Measurements from ENCODE around the gene NECTIN1.

The NECTIN1 gene

DNA sequence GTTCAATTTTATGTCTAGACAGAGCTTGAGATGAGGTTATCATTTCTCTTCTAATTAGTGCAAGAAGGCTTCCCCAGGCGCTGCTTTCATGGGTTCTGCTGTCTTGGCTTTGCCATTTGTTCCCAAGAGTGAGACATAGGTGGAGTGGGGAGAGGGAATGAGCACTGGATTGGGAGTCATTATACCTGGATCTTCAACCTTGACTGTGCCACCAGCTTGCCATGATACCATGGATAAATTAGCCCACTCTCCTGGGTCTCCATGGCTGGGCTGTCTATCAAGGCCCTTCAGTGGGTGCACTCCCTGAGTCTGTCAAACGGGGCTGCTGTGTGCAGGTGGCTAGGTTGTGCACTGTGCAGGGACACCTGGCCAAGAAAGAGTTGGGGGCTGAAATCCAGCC, 15.6 kb upstream of the NECTIN1 start:
- H3K9me3 ChIP-seq (ENCODE audit: control insufficient read depth in 2 of 2, low read length in 2 of 2), result no peaks in the 10 kb centered on the region
- no peak overlapping the region for H3K9ac ChIP-seq (ENCODE audit: low read depth in 1 of 2, low read length in 2 of 2)
- H3K4me3 ChIP-seq (ENCODE audit: low read length in 2 of 2), result no peak overlapping the region
- no peaks in the 10 kb centered on the region for H3K36me3 ChIP-seq (ENCODE audit: control insufficient read depth in 2 of 2, insufficient read depth in 2 of 2, low read length in 2 of 2)
- H3K27ac ChIP-seq (ENCODE audit: low read depth in 2 of 2, low read length in 2 of 2), result no peak overlapping the region
- H3K4me1 ChIP-seq (ENCODE audit: control insufficient read depth in 2 of 2, insufficient read depth in 2 of 2, low read length in 2 of 2), result peaks cover 25 to 37% of the 10 kb centered on the region in 2 donors
- peaks cover 0 to 8% of the 10 kb centered on the region in 2 donors for H3K27me3 ChIP-seq (ENCODE audit: control insufficient read depth in 2 of 2, insufficient read depth in 2 of 2, low read length in 2 of 2)

DNA sequence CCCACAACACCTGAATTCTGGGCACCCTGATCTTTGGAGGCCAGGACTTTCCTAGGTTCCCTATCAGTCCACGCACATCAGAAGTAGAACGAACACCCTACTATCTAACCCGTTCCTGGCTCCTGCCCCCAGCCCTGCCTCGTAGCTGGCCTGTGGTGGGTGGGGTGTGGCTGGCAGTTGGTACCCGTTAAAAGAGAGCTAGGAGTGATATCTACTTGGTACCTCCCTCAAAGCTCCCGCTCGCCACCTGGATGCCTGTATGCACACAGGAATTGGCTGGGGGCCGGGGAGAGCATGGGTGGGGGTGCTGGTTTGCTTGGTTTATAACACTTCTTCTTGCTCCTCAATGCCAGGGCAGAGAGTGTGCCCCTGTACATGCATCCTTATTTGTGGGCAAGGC, 14.0 kb upstream of the NECTIN1 start:
- peak overlapping the region; percentile 14 to 45 for H3K9ac ChIP-seq (ENCODE audit: low read depth in 1 of 2, low read length in 2 of 2)
- peak overlapping the region; percentile 58 to 61 for H3K27ac ChIP-seq (ENCODE audit: low read depth in 2 of 2, low read length in 2 of 2)
- no peaks in the 10 kb centered on the region for H3K9me3 ChIP-seq (ENCODE audit: control insufficient read depth in 2 of 2, low read length in 2 of 2)
- peaks cover 0 to 8% of the 10 kb centered on the region in 2 donors for H3K27me3 ChIP-seq (ENCODE audit: control insufficient read depth in 2 of 2, insufficient read depth in 2 of 2, low read length in 2 of 2)
- no peaks in the 10 kb centered on the region for H3K36me3 ChIP-seq (ENCODE audit: control insufficient read depth in 2 of 2, insufficient read depth in 2 of 2, low read length in 2 of 2)
- no peak overlapping the region for H3K4me3 ChIP-seq (ENCODE audit: low read length in 2 of 2)
- peaks cover 39 to 51% of the 10 kb centered on the region in 2 donors for H3K4me1 ChIP-seq (ENCODE audit: control insufficient read depth in 2 of 2, insufficient read depth in 2 of 2, low read length in 2 of 2)

DNA sequence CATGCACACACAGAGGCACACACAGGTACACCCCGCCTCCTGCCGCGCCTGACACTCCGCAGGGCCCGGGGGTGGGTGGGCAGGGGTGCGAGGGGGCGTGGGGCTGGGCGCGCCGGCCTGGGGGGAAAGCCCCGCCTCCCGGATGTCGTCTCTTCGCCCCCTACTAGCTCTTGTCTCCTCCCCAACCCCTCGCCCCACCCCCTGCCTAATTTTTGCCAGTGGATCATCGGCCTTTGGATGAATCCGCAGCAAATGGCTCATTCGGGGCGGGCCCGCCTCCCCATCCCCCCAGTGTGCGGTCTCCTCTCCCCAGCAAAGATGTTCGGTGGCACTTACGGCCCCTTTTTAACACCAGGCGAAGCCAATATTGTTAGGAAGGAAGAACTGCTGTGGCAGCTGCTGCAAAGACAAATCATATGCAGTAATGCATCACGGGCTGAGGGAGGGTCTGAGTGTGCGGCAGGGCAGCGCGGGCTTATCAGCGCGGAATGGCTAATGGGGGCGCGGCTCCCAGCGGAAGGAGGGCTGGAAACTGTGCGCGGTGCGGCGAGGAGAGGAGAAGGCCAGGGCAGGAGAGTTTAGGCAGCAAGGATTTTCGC, 13.4 kb upstream of the NECTIN1 start:
- H3K4me1 ChIP-seq (ENCODE audit: control insufficient read depth in 2 of 2, insufficient read depth in 2 of 2, low read length in 2 of 2), result peaks cover 46 to 57% of the 10 kb centered on the region in 2 donors
- peak overlapping the region in 1 of 2 donors; percentile 27 for H3K4me3 ChIP-seq (ENCODE audit: low read length in 2 of 2)
- peak overlapping the region; percentile 58 to 61 for H3K27ac ChIP-seq (ENCODE audit: low read depth in 2 of 2, low read length in 2 of 2)
- H3K27me3 ChIP-seq (ENCODE audit: control insufficient read depth in 2 of 2, insufficient read depth in 2 of 2, low read length in 2 of 2), result peaks cover 0 to 8% of the 10 kb centered on the region in 2 donors
- H3K9ac ChIP-seq (ENCODE audit: low read depth in 1 of 2, low read length in 2 of 2), result peak overlapping the region; percentile 14 to 45
- no peaks in the 10 kb centered on the region for H3K36me3 ChIP-seq (ENCODE audit: control insufficient read depth in 2 of 2, insufficient read depth in 2 of 2, low read length in 2 of 2)
- no peaks in the 10 kb centered on the region for H3K9me3 ChIP-seq (ENCODE audit: control insufficient read depth in 2 of 2, low read length in 2 of 2)

GRCh38 chr11:119741369-119742262, 12.6 kb upstream of the NECTIN1 start:
- Histone ChIP-seq H3K27me3 (ENCODE audit: control insufficient read depth in 2 of 2, insufficient read depth in 2 of 2, low read length in 2 of 2) (peaks cover 0 to 8% of the 10 kb centered on the region in 2 donors), H3K4me3 (ENCODE audit: low read length in 2 of 2) (peak overlapping the region; percentile 1 to 13), H3K36me3 (ENCODE audit: control insufficient read depth in 2 of 2, insufficient read depth in 2 of 2, low read length in 2 of 2) (no peaks in the 10 kb centered on the region), H3K9ac (ENCODE audit: low read depth in 1 of 2, low read length in 2 of 2) (peak overlapping the region in 1 of 2 donors; percentile 42), H3K27ac (ENCODE audit: low read depth in 2 of 2, low read length in 2 of 2) (peak overlapping the region; percentile 38 to 61), H3K9me3 (ENCODE audit: control insufficient read depth in 2 of 2, low read length in 2 of 2) (no peaks in the 10 kb centered on the region), H3K4me1 (ENCODE audit: control insufficient read depth in 2 of 2, insufficient read depth in 2 of 2, low read length in 2 of 2) (peaks cover 50 to 64% of the 10 kb centered on the region in 2 donors)

- peaks cover 0 to 8% of the 10 kb centered on the region in 2 donors for H3K27me3 ChIP-seq (ENCODE audit: control insufficient read depth in 2 of 2, insufficient read depth in 2 of 2, low read length in 2 of 2)
- no peaks in the 10 kb centered on the region for H3K9me3 ChIP-seq (ENCODE audit: control insufficient read depth in 2 of 2, low read length in 2 of 2)
- H3K9ac ChIP-seq (ENCODE audit: low read depth in 1 of 2, low read length in 2 of 2), result peak overlapping the region; percentile 48 to 61
- H3K4me3 ChIP-seq (ENCODE audit: low read length in 2 of 2), result no peak overlapping the region
- H3K27ac ChIP-seq (ENCODE audit: low read depth in 2 of 2, low read length in 2 of 2), result peak overlapping the region; percentile 79 to 89
- peaks cover 50 to 69% of the 10 kb centered on the region in 2 donors for H3K4me1 ChIP-seq (ENCODE audit: control insufficient read depth in 2 of 2, insufficient read depth in 2 of 2, low read length in 2 of 2)
- no peaks in the 10 kb centered on the region for H3K36me3 ChIP-seq (ENCODE audit: control insufficient read depth in 2 of 2, insufficient read depth in 2 of 2, low read length in 2 of 2)
These were observed 11.0 kb upstream of the NECTIN1 start for GRCh38 chr11:119739975-119740374.

DNA sequence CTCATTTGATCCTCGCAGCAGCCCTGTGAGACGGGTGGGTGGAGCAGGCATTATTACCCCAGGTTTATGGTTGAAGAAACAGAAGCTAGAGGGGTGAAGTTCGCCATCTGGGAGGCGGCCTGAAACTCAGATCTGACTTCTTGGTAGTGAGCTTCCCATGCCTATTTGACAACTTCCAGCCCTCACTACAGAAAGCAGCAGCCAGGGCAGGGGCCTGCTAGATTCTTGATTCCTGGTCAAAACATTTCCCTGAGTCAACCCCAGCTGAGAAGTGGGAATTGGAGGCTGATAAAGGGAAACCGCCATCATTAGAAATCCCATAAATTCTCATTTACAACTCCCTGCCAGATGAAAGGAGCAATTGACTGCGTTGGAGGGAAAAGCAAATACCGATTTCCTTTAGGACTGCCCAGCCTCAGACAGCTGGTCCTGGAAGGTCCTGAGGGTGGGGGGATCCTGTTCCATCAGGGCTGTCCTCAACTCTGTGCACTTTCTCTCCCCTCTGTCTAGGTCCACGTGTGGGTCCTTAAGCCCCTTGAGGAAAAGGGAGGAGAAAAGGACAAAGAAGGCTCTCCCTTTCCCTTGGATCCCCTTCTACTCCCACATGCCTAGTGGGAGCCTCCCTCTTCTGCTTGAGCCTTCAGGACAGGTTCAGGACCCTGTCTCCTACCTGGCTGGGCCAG, 10.2 kb upstream of the NECTIN1 start:
- Histone ChIP-seq H3K36me3 (ENCODE audit: control insufficient read depth in 2 of 2, insufficient read depth in 2 of 2, low read length in 2 of 2) (no peaks in the 10 kb centered on the region), H3K4me1 (ENCODE audit: control insufficient read depth in 2 of 2, insufficient read depth in 2 of 2, low read length in 2 of 2) (peaks cover 50 to 74% of the 10 kb centered on the region in 2 donors), H3K4me3 (ENCODE audit: low read length in 2 of 2) (peak overlapping the region in 1 of 2 donors; percentile 9), H3K9me3 (ENCODE audit: control insufficient read depth in 2 of 2, low read length in 2 of 2) (no peaks in the 10 kb centered on the region), H3K27me3 (ENCODE audit: control insufficient read depth in 2 of 2, insufficient read depth in 2 of 2, low read length in 2 of 2) (peaks cover 0 to 8% of the 10 kb centered on the region in 2 donors), H3K9ac (ENCODE audit: low read depth in 1 of 2, low read length in 2 of 2) (peak overlapping the region; percentile 48 to 61), H3K27ac (ENCODE audit: low read depth in 2 of 2, low read length in 2 of 2) (peak overlapping the region; percentile 79 to 89)

- H3K4me3 ChIP-seq (ENCODE audit: low read length in 2 of 2), result no peak overlapping the region
- no peaks in the 10 kb centered on the region for H3K36me3 ChIP-seq (ENCODE audit: control insufficient read depth in 2 of 2, insufficient read depth in 2 of 2, low read length in 2 of 2)
- H3K9ac ChIP-seq (ENCODE audit: low read depth in 1 of 2, low read length in 2 of 2), result no peak overlapping the region
- H3K4me1 ChIP-seq (ENCODE audit: control insufficient read depth in 2 of 2, insufficient read depth in 2 of 2, low read length in 2 of 2), result peaks cover 50 to 68% of the 10 kb centered on the region in 2 donors
- H3K9me3 ChIP-seq (ENCODE audit: control insufficient read depth in 2 of 2, low read length in 2 of 2), result no peaks in the 10 kb centered on the region
- peaks cover 0 to 8% of the 10 kb centered on the region in 2 donors for H3K27me3 ChIP-seq (ENCODE audit: control insufficient read depth in 2 of 2, insufficient read depth in 2 of 2, low read length in 2 of 2)
- peak overlapping the region; percentile 54 to 79 for H3K27ac ChIP-seq (ENCODE audit: low read depth in 2 of 2, low read length in 2 of 2)
These were observed 9.0 kb upstream of the NECTIN1 start for GRCh38 chr11:119738059-119738439.

- peaks cover 46 to 62% of the 10 kb centered on the region in 2 donors for H3K4me1 ChIP-seq (ENCODE audit: control insufficient read depth in 2 of 2, insufficient read depth in 2 of 2, low read length in 2 of 2)
- no peaks in the 10 kb centered on the region for H3K36me3 ChIP-seq (ENCODE audit: control insufficient read depth in 2 of 2, insufficient read depth in 2 of 2, low read length in 2 of 2)
- H3K27me3 ChIP-seq (ENCODE audit: control insufficient read depth in 2 of 2, insufficient read depth in 2 of 2, low read length in 2 of 2), result peaks cover 0 to 8% of the 10 kb centered on the region in 2 donors
- H3K9me3 ChIP-seq (ENCODE audit: control insufficient read depth in 2 of 2, low read length in 2 of 2), result no peaks in the 10 kb centered on the region
- no peak overlapping the region for H3K9ac ChIP-seq (ENCODE audit: low read depth in 1 of 2, low read length in 2 of 2)
- no peak overlapping the region for H3K4me3 ChIP-seq (ENCODE audit: low read length in 2 of 2)
- H3K27ac ChIP-seq (ENCODE audit: low read depth in 2 of 2, low read length in 2 of 2), result peak overlapping the region; percentile 54 to 79
These were observed 8.5 kb upstream of the NECTIN1 start for GRCh38 chr11:119737366-119738058.

- peaks cover 31 to 45% of the 10 kb centered on the region in 2 donors for H3K4me1 ChIP-seq (ENCODE audit: control insufficient read depth in 2 of 2, insufficient read depth in 2 of 2, low read length in 2 of 2)
- no peak overlapping the region for H3K9ac ChIP-seq (ENCODE audit: low read depth in 1 of 2, low read length in 2 of 2)
- no peaks in the 10 kb centered on the region for H3K36me3 ChIP-seq (ENCODE audit: control insufficient read depth in 2 of 2, insufficient read depth in 2 of 2, low read length in 2 of 2)
- no peaks in the 10 kb centered on the region for H3K9me3 ChIP-seq (ENCODE audit: control insufficient read depth in 2 of 2, low read length in 2 of 2)
- H3K27me3 ChIP-seq (ENCODE audit: control insufficient read depth in 2 of 2, insufficient read depth in 2 of 2, low read length in 2 of 2), result no peaks in the 10 kb centered on the region
- no peak overlapping the region for H3K4me3 ChIP-seq (ENCODE audit: low read length in 2 of 2)
- no peak overlapping the region for H3K27ac ChIP-seq (ENCODE audit: low read depth in 2 of 2, low read length in 2 of 2)
These were observed 5.8 kb upstream of the NECTIN1 start for GRCh38 chr11:119734788-119735187.

Data from mucosa of rectum (tissue), 2 donors.